ENCODE measurements around the gene PDE3B.
"Not testable (repeated sequence)": the region's sequence is repeated elsewhere in the genome, so short reads cannot be mapped to it uniquely, and the experiment has no call there.

PDE3B gene

GRCh38 chr11:14766585-14766984 is 123.0 kb downstream of the PDE3B start:
- TF ChIP-seq CTCF (IDR thresholded peaks at IDR 0.05; ENCODE audit: insufficient read depth, low read depth, low read length, missing control alignments), result no peak
- H3K4me3 ChIP-seq (ENCODE audit: low read length), result no peak overlapping the region
- no peak for DNase-seq (ENCODE audit: low read depth)

- no peak overlapping the region for H3K4me3 ChIP-seq (ENCODE audit: low read length)
Observed at GRCh38 chr11:14768526-14769188, 125.1 kb downstream of the PDE3B start.

GRCh38 chr11:14773755-14774154 is 130.2 kb downstream of the PDE3B start:
- TF ChIP-seq CTCF (IDR thresholded peaks at IDR 0.05; ENCODE audit: insufficient read depth, low read depth, low read length, missing control alignments), result peak; percentile 33
- DNase-seq (ENCODE audit: low read depth), result no peak
- H3K4me3 ChIP-seq (ENCODE audit: low read length), result no peak overlapping the region

More at GRCh38 chr11:14768526-14769188, 125.1 kb downstream of the PDE3B start:
- no peak for DNase-seq (ENCODE audit: low read depth)
- TF ChIP-seq CTCF (IDR thresholded peaks at IDR 0.05; ENCODE audit: insufficient read depth, low read depth, low read length, missing control alignments), result no peak

- no peak for TF ChIP-seq CTCF (IDR thresholded peaks at IDR 0.05; ENCODE audit: insufficient read depth, low read depth, low read length, missing control alignments)
- peak; percentile 86 for DNase-seq (ENCODE audit: low read depth)
- no peak overlapping the region for H3K4me3 ChIP-seq (ENCODE audit: low read length)
Observed at GRCh38 chr11:14774721-14775120, 131.1 kb downstream of the PDE3B start.

GRCh38 chr11:14775897-14776296 is 132.3 kb downstream of the PDE3B start:
- no peak for TF ChIP-seq CTCF (IDR thresholded peaks at IDR 0.05; ENCODE audit: insufficient read depth, low read depth, low read length, missing control alignments)
- no peak overlapping the region for H3K4me3 ChIP-seq (ENCODE audit: low read length)
- no peak for DNase-seq (ENCODE audit: low read depth)

GRCh38 chr11:14778460-14778859 is 134.9 kb downstream of the PDE3B start:
- H3K4me3 ChIP-seq (ENCODE audit: low read length); DNase-seq (ENCODE audit: low read depth): not testable (repeated sequence)

GRCh38 chr11:14783788-14784187 is 140.2 kb downstream of the PDE3B start:
- no peak for TF ChIP-seq CTCF (IDR thresholded peaks at IDR 0.05; ENCODE audit: insufficient read depth, low read depth, low read length, missing control alignments)
- no peak for DNase-seq (ENCODE audit: low read depth)
- H3K4me3 ChIP-seq (ENCODE audit: low read length), result no peak overlapping the region

All from epithelial cell of esophagus (primary cell).